PFSK-1 (cell line): ENCODE results near the gene SARDH.

Source experiments
- POLR2AphosphoS5 ChIP-seq: IDR thresholded peaks from 2 replicates; pipeline ENCODE4 v1.6.1; 2012; ENCODE audit warnings: low read depth, mild to moderate bottlenecking, control low read depth, low read length, moderate library complexity
- REST ChIP-seq, 2 experiments: IDR thresholded peaks; 2 replicates each; pipeline versions ENCODE4 v1.6.1 to v1.8.0; 2011 to 2012; ENCODE audit warnings: low read depth in 2 of 2, low read length in 2 of 2, control low read depth in 1 of 2, inconsistent platforms in 1 of 2, mild to moderate bottlenecking in 1 of 2, moderate library complexity in 1 of 2; ENCODE audit not compliant: insufficient read depth in 1 of 2
- SIN3A ChIP-seq: IDR thresholded peaks from 2 replicates; pipeline ENCODE4 v1.6.1; 2012; ENCODE audit warnings: mild to moderate bottlenecking, low read length, moderate library complexity, borderline replicate concordance; ENCODE audit not compliant: insufficient read depth
- TAF1 ChIP-seq: IDR thresholded peaks from 2 replicates; pipeline ENCODE4 v1.6.1; 2012; ENCODE audit warnings: low read length, control low read depth, borderline replicate concordance; ENCODE audit not compliant: insufficient read depth

- TF ChIP-seq POLR2AphosphoS5 (no peak), SIN3A (no peak), REST (IDR thresholded peaks at IDR 0.05; ENCODE audit: insufficient read depth in 1 of 2, low read depth in 2 of 2, low read length in 2 of 2) (no peak), TAF1 (no peak)
Observed at GRCh38 chr9:133778336-133779013, 40.3 kb upstream of the SARDH start.
